Measurements from ENCODE around the gene MEFV.

DNA sequence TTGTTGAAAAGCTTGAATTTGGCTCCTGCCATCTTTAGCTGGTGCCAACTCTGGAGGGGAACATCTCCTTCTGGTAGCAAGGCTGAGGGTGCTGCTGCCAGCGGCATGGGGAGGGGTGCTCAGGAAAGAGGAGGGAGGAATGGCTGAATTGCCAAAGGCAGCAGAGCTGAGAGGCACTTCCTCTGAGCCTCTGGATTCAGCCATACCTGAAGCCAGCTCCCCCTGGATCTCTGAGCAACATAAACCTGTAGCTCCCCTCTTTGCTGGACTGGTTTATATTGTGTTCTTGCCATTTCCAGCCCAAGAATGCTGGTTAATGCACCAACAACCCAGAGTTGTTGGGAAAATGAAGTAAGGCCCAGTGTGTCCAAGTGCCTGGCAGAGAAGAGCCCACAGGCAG, 7.4 kb downstream of the MEFV start:
- TF ChIP-seq NCOA1 (CRISPR knock-in tag; IDR thresholded peaks at IDR 0.05) (no peak), NR2C2 (CRISPR knock-in tag; IDR thresholded peaks at IDR 0.05; ENCODE audit: borderline replicate concordance) (no peak), SIX1 (CRISPR knock-in tag; IDR thresholded peaks at IDR 0.05; ENCODE audit: borderline replicate concordance) (no peak), SRF (IDR thresholded peaks at IDR 0.05; ENCODE audit: low read depth, low read length) (no peak), E2F5 (CRISPR knock-in tag; conservative IDR thresholded peaks at IDR 0.05) (no peak), JUN (CRISPR knock-in tag; IDR thresholded peaks at IDR 0.05) (no peak), ZNF251 (CRISPR knock-in tag; IDR thresholded peaks at IDR 0.05) (no peak), ZNF552 (CRISPR knock-in tag; IDR thresholded peaks at IDR 0.05; ENCODE audit: borderline replicate concordance) (no peak), GLI4 (CRISPR knock-in tag; IDR thresholded peaks at IDR 0.05; ENCODE audit: borderline replicate concordance) (no peak), RAD21 (CRISPR knock-in tag; IDR thresholded peaks at IDR 0.05) (no peak), ZNF766 (CRISPR knock-in tag; IDR thresholded peaks at IDR 0.05; ENCODE audit: borderline replicate concordance) (no peak)
- TF ChIP-seq, protein P1, sequence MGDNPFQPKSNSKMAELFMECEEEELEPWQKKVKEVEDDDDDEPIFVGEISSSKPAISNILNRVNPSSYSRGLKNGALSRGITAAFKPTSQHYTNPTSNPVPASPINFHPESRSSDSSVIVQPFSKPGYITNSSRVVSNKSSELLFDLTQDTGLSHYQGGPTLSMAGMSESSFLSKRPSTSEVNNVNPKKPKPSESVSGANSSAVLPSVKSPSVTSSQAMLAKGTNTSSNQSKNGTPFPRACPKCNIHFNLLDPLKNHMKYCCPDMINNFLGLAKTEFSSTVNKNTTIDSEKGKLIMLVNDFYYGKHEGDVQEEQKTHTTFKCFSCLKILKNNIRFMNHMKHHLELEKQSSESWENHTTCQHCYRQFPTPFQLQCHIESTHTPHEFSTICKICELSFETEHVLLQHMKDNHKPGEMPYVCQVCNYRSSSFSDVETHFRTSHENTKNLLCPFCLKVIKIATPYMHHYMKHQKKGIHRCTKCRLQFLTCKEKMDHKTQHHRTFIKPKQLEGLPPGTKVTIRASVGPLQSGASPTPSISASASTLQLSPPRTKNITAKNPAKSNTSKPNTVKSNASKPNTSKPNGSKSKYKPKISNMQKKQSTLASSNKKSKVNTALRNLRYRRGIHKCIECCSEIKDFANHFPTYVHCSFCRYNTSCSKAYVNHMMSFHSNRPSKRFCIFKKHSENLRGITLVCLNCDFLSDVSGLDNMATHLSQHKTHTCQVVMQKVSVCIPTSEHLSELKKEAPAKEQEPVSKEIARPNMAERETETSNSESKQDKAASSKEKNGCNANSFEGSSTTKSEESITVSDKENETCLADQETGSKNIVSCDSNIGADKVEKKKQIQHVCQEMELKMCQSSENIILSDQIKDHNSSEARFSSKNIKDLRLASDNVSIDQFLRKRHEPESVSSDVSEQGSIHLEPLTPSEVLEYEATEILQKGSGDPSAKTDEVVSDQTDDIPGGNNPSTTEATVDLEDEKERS (CRISPR knock-in tag; IDR thresholded peaks at IDR 0.05) = no peak
